Liver (tissue), 3 donors: Measurements from ENCODE around the gene AKR7A2.

ENCODE experiments used
- EGR1 ChIP-seq, 2 donors: IDR thresholded peaks; 2 replicates each; pipeline ENCODE4 v1.6.1; 2016 to 2018; ENCODE audit warnings: antibody characterized with exemption in 2 of 2, low read depth in 2 of 2
- FOXA1 ChIP-seq: IDR thresholded peaks from 2 replicates; pipeline ENCODE4 v1.6.1; 2016; ENCODE audit warnings: antibody characterized with exemption
- NR2F2 ChIP-seq: IDR thresholded peaks from 2 replicates; pipeline ENCODE4 v1.6.1; 2016; ENCODE audit warnings: antibody characterized with exemption
- RAD21 ChIP-seq, 2 donors: IDR thresholded peaks; 2 replicates each; pipeline ENCODE4 v1.6.1; 2016; ENCODE audit warnings: antibody characterized with exemption in 2 of 2, mild to moderate bottlenecking in 2 of 2
- RXRA ChIP-seq, 2 donors: IDR thresholded peaks; 2 replicates each; pipeline ENCODE4 v1.6.1; 2017 to 2018; ENCODE audit warnings: antibody characterized with exemption in 2 of 2, mild to moderate bottlenecking in 1 of 2
- SP1 ChIP-seq: IDR thresholded peaks from 2 replicates; pipeline ENCODE4 v1.6.1; 2018; ENCODE audit warnings: antibody characterized with exemption, mild to moderate bottlenecking
- TAF1 ChIP-seq: conservative IDR thresholded peaks from 2 replicates; pipeline ENCODE4 v1.6.1; 2016; ENCODE audit warnings: antibody characterized with exemption, mild to moderate bottlenecking
- YY1 ChIP-seq: IDR thresholded peaks from 2 replicates; pipeline ENCODE4 v1.6.1; 2016; ENCODE audit warnings: antibody characterized with exemption, mild to moderate bottlenecking
- TF ChIP-seq, protein P1 (sequence below): fragments of 150-350 bp; IDR thresholded peaks from 2 replicates; pipeline ENCODE4 v1.5.1; 2017; ENCODE audit warnings: improper control_type of control experiment, low read depth, low read length; ENCODE audit not compliant: missing input control
- TF ChIP-seq, protein P2 (sequence below): IDR thresholded peaks from 2 replicates; pipeline ENCODE4 v1.6.1; 2016; ENCODE audit warnings: antibody characterized with exemption
- TF ChIP-seq, protein P3 (sequence below): IDR thresholded peaks from 2 replicates; pipeline ENCODE4 v1.6.1; 2016; ENCODE audit warnings: antibody characterized with exemption
- TF ChIP-seq, protein P4 (sequence below): IDR thresholded peaks from 2 replicates; pipeline ENCODE4 v1.6.1; 2016; ENCODE audit warnings: antibody characterized with exemption
- donor health status: healthy.
- donor health status: healthy.

- TF ChIP-seq, protein P1, sequence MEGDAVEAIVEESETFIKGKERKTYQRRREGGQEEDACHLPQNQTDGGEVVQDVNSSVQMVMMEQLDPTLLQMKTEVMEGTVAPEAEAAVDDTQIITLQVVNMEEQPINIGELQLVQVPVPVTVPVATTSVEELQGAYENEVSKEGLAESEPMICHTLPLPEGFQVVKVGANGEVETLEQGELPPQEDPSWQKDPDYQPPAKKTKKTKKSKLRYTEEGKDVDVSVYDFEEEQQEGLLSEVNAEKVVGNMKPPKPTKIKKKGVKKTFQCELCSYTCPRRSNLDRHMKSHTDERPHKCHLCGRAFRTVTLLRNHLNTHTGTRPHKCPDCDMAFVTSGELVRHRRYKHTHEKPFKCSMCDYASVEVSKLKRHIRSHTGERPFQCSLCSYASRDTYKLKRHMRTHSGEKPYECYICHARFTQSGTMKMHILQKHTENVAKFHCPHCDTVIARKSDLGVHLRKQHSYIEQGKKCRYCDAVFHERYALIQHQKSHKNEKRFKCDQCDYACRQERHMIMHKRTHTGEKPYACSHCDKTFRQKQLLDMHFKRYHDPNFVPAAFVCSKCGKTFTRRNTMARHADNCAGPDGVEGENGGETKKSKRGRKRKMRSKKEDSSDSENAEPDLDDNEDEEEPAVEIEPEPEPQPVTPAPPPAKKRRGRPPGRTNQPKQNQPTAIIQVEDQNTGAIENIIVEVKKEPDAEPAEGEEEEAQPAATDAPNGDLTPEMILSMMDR = no peak
- TF ChIP-seq FOXA1 (no peak), RXRA (IDR thresholded peaks at IDR 0.05) (no peak), RAD21 (IDR thresholded peaks at IDR 0.05) (no peak), NR2F2 (no peak), SP1 (no peak), EGR1 (IDR thresholded peaks at IDR 0.05; ENCODE audit: low read depth in 2 of 2) (no peak), TAF1 (no peak), YY1 (no peak)
- TF ChIP-seq, protein P2, sequence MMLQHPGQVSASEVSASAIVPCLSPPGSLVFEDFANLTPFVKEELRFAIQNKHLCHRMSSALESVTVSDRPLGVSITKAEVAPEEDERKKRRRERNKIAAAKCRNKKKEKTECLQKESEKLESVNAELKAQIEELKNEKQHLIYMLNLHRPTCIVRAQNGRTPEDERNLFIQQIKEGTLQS = no peak
- TF ChIP-seq, protein P3, sequence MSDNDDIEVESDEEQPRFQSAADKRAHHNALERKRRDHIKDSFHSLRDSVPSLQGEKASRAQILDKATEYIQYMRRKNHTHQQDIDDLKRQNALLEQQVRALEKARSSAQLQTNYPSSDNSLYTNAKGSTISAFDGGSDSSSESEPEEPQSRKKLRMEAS = no peak
- TF ChIP-seq, protein P4, sequence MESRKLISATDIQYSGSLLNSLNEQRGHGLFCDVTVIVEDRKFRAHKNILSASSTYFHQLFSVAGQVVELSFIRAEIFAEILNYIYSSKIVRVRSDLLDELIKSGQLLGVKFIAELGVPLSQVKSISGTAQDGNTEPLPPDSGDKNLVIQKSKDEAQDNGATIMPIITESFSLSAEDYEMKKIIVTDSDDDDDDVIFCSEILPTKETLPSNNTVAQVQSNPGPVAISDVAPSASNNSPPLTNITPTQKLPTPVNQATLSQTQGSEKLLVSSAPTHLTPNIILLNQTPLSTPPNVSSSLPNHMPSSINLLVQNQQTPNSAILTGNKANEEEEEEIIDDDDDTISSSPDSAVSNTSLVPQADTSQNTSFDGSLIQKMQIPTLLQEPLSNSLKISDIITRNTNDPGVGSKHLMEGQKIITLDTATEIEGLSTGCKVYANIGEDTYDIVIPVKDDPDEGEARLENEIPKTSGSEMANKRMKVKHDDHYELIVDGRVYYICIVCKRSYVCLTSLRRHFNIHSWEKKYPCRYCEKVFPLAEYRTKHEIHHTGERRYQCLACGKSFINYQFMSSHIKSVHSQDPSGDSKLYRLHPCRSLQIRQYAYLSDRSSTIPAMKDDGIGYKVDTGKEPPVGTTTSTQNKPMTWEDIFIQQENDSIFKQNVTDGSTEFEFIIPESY = no peak
Observed at GRCh38 chr1:19306941-19307340, 5.0 kb downstream of the AKR7A2 start.
